A549 (cell line): ENCODE data around the gene SCO2. TPM values are rescaled to one million over a fixed set of nuclear protein-coding genes. Genes with fewer than 3 reads are reported as not detected.
"Not testable (repeated sequence)": the region's sequence is repeated elsewhere in the genome, so short reads cannot be mapped to it uniquely, and the experiment has no call there.

ENCODE experiments used
- ATAC-seq, 2 experiments: fragments of 200-7000 bp in 1 of 2; fragments of >200 bp in 1 of 2; cut with Nextera tagmentation in 1 of 2; cut with Tn5 transposase in 1 of 2; 3 replicates each; pipeline versions ENCODE4 v1.8.0 to v1.9.1; 2018 to 2020; ENCODE audit warnings: mild to moderate bottlenecking in 1 of 2, moderate library complexity in 1 of 2
- CTCF ChIA-PET: fragments of 300-600 bp; sonication (Branson Sonifier 250); formaldehyde crosslinking; extraction: SDS; loops from one replicate; lab custom pipeline; 2021; ENCODE audit warnings: antibody characterized with exemption, inconsistent platforms; lab: Yijun Ruan, JAX
- POLR2A ChIA-PET: fragments of 350-600 bp; formaldehyde crosslinking; extraction: SDS; loops from one replicate; lab custom pipeline; 2021; ENCODE audit warnings: antibody characterized with exemption, inconsistent platforms; lab: Yijun Ruan, JAX
- DNase-seq, 2 experiments: peaks; one replicate each; pipeline versions ENCODE4 v3.0.0 to v3.0.0-alpha.2; 2011 to 2016; ENCODE audit warnings: low read depth in 1 of 2, low spot score in 1 of 2
- FAIRE-seq: peaks from 2 replicates; lab custom pipeline; 2011; peaks lifted over from hg19 to GRCh38; lab: Jason Lieb, UNC
- H3K27ac ChIP-seq, 2 experiments: fragments of >200 bp; sonication (Bioruptor Twin); formaldehyde crosslinking; 3 replicates each; pipeline ENCODE4 v1.5.1; 2016 to 2017
- H3K4me1 ChIP-seq: fragments of >200 bp; sonication (Bioruptor Twin); formaldehyde crosslinking; 3 replicates; pipeline ENCODE4 v1.6.1; 2016
- H3K4me2 ChIP-seq: fragments of >200 bp; sonication (Bioruptor Twin); formaldehyde crosslinking; 3 replicates; pipeline ENCODE4 v1.6.1; 2016
- H3K4me3 ChIP-seq: fragments of >200 bp; sonication (Bioruptor Twin); formaldehyde crosslinking; 3 replicates; pipeline ENCODE4 v1.5.1; 2016
- H3K9me3 ChIP-seq: fragments of >200 bp; sonication (Bioruptor Twin); formaldehyde crosslinking; 3 replicates; pipeline ENCODE4 v1.6.1; 2016
- FOSB ChIP-seq: fragments of 250-450 bp; sonication (Bioruptor Pico); IDR thresholded peaks from 2 replicates; pipeline ENCODE4 v1.5.0; 2020; ENCODE audit warnings: mild to moderate bottlenecking, moderate library complexity
- KDM1A ChIP-seq: fragments of 200-600 bp; sonication (generic); IDR thresholded peaks from 2 replicates; pipeline ENCODE4 v1.6.1; 2016; ENCODE audit warnings: low read depth, mild to moderate bottlenecking
- KDM5A ChIP-seq: fragments of 200-600 bp; sonication (generic); IDR thresholded peaks from 2 replicates; pipeline ENCODE4 v1.6.1; 2016; ENCODE audit warnings: antibody characterized with exemption, mild to moderate bottlenecking
- MAFK ChIP-seq: fragments of 450-650 bp; IDR thresholded peaks from 2 replicates; pipeline ENCODE4 v1.6.1; 2014; ENCODE audit not compliant: partially characterized antibody
- PHF8 ChIP-seq: fragments of 200-600 bp; sonication (generic); IDR thresholded peaks from 2 replicates; pipeline ENCODE4 v1.6.1; 2016; ENCODE audit warnings: low read depth, mild to moderate bottlenecking, antibody characterized with exemption, moderate library complexity, borderline replicate concordance
- RAD21 ChIP-seq, 2 experiments: fragments of >200 bp in 1 of 2; sonication (Bioruptor Twin) in 1 of 2; formaldehyde crosslinking in 1 of 2; IDR thresholded peaks in 1 of 2; conservative IDR thresholded peaks in 1 of 2; 2 replicates in 1 of 2; 3 replicates in 1 of 2; pipeline ENCODE4 v1.6.1; 2012 to 2018; ENCODE audit warnings: inconsistent platforms in 1 of 2
- TFCP2L1 ChIP-seq: fragments of 250-450 bp; sonication (Bioruptor Pico); IDR thresholded peaks from 2 replicates; pipeline ENCODE4 v1.5.0; 2021; ENCODE audit warnings: mild to moderate bottlenecking
- ZC3H11A ChIP-seq: fragments of 450-650 bp; IDR thresholded peaks from 2 replicates; pipeline ENCODE4 v1.6.1; 2014; ENCODE audit warnings: antibody characterized with exemption, mild to moderate bottlenecking
- WGBS: methylation state at CpG from one replicate; pipeline ENCODE4 v1.1.6; 2017; ENCODE audit errors: missing lambda C conversion rate; 5-methylcytosine and 5-hydroxymethylcytosine counted together
- polyA plus RNA-seq, 4 experiments: library from polyadenylated mRNA; depleted of rRNA in 3 of 4; stranded (reverse); fragments of >200 nt; fragmentation: RNase III in 1 of 4; extraction: RNeasy Plus Mini Kit Qiagen cat#74134 plus additional on column Dnase treatment in 1 of 4; gene quantifications; 2 replicates in 3 of 4; 3 replicates in 1 of 4; pipeline ENCODE4 v1.2.3, GENCODE V29; 2011 to 2017
- TF ChIP-seq, protein P1 (sequence below): fragments of >200 bp; sonication (Bioruptor Twin); formaldehyde crosslinking; IDR thresholded peaks from 3 replicates; pipeline ENCODE4 v1.6.1; 2016
- TF ChIP-seq, protein P2 (sequence below): IDR thresholded peaks from 2 replicates; pipeline ENCODE4 v1.6.1; 2012; ENCODE audit warnings: low read depth, borderline replicate concordance
- TF ChIP-seq, protein P3 (sequence below): fragments of 450-650 bp; IDR thresholded peaks from 2 replicates; pipeline ENCODE4 v1.6.1; 2014; ENCODE audit warnings: antibody characterized with exemption

Gene SCO2
- polyA plus RNA-seq, 2 of the 4 experiments (the other 2 are of a cell fraction) = 0.37 to 1.7 TPM

DNA sequence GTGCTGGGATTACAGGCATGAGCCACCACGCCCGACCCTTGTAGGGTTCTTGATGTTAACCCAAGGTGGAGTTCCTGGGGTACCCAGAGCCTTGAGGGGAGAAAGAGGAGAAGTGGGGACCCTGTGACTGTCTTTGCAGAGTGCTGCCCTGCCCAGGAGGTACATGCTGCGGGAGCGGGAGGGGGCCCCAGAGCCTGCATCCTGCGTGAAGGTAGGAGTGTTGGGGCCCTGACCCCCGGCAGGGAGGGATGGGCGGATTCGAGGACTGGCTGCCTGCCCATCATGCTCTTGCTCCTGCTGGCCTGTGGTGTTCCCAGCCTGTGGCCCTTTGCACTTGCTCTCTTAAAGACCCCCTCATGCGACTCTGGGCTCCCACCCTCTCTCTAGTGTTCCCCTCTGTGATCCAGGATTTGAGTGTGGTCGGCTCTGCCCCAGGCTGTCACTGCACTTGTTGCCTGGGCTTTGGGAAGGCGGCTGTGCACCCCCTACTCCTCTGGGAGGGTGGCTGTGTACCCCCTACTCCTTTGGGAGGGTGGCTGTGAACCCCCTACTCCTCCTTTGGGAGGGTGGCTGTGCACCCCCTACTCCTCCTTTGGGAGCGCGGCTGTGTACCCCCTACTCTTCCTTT lies 4.5 kb downstream of the SCO2 start:
- FAIRE-seq (no peak), ATAC-seq (no peak)
- POLR2A ChIA-PET = no interaction called here
- Histone ChIP-seq H3K4me2 (no peak overlapping the region), H3K4me1 (0 out of 3 replicates have a peak, but pooled peaks cover 7% of the 10 kb centered on the region)
- 91% methylated on average over 7 of the region's 13 CpGs for WGBS
- TF ChIP-seq PHF8 (no peak), TFCP2L1 (no peak)
- TF ChIP-seq, all 56 proteins: peak for 0
- no peak for DNase-seq
- Histone ChIP-seq H3K9me3 (no peaks in the 10 kb centered on the region), H3K27ac (no peak overlapping the region), H3K4me3 (no peak overlapping the region)
- CTCF ChIA-PET = no interaction called here

DNA sequence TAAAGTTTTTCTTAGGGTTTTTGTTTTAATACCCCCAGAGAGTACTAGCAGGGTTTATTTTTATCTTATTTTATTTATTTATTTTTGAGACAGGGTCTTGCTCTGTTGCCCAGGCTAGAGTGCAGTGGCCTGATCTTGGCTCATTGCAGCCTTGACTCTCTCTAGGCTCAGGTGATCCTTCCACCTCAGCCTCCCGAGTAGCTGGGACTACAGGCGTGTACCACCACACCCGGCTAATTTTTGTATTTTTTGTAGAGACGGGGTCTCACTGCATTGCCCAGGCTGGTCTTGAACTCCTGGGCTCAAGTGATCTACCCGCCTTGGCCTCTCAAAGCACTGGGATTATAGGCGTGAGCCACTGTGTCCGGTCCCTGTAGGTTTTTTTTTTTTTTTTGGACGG lies 5.2 kb downstream of the SCO2 start:
- H3K4me1 ChIP-seq, H3K9me3 ChIP-seq, H3K27ac ChIP-seq, FAIRE-seq, CTCF ChIA-PET, POLR2A ChIA-PET, H3K4me3 ChIP-seq, H3K4me2 ChIP-seq, ATAC-seq, DNase-seq: not testable (repeated sequence)
- WGBS = 93% methylated on average over 7 of the region's 8 CpGs

DNA sequence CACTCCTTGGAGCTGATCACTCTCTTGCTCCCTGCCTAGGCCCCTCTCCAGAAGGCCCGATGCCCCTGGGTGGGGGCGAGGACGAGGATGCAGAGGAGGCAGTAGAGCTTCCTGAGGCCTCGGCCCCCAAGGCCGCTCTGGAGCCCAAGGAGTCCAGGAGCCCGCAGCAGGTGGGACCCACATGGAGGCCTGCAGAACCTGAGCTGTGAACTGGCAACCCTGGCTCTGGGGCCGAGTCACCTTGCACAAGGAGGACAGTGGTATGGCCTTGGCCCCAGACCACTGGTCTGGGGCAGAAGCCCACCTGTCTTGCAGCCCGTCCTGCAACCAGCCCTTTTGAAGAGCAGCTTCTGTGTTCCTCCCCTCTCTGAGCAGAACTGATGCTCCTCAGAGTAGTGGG lies 6.2 kb downstream of the SCO2 start:
- H3K4me3 ChIP-seq = no peak overlapping the region
- no peak overlapping the region for H3K4me2 ChIP-seq
- ChIA-PET POLR2A (no interaction called here), CTCF (interaction anchor here (1.1 to 1.5 kb wide), 4 partner anchors 10 to 102 kb away, joined by 3 to 6 read pairs (median 4); no protein-coding TSS in a partner anchor)
- no peak overlapping the region for H3K27ac ChIP-seq
- TF ChIP-seq ZC3H11A = no peak
- TF ChIP-seq, protein P1, sequence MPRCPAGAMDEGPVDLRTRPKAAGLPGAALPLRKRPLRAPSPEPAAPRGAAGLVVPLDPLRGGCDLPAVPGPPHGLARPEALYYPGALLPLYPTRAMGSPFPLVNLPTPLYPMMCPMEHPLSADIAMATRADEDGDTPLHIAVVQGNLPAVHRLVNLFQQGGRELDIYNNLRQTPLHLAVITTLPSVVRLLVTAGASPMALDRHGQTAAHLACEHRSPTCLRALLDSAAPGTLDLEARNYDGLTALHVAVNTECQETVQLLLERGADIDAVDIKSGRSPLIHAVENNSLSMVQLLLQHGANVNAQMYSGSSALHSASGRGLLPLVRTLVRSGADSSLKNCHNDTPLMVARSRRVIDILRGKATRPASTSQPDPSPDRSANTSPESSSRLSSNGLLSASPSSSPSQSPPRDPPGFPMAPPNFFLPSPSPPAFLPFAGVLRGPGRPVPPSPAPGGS = no peak
- WGBS = 87% methylated on average over 5 of the region's 8 CpGs
- DNase-seq (no peak), ATAC-seq (no peak), FAIRE-seq (no peak)
- H3K9me3 ChIP-seq = no peaks in the 10 kb centered on the region
- 0 out of 3 replicates have a peak, but pooled peaks cover 2% of the 10 kb centered on the region for H3K4me1 ChIP-seq

DNA sequence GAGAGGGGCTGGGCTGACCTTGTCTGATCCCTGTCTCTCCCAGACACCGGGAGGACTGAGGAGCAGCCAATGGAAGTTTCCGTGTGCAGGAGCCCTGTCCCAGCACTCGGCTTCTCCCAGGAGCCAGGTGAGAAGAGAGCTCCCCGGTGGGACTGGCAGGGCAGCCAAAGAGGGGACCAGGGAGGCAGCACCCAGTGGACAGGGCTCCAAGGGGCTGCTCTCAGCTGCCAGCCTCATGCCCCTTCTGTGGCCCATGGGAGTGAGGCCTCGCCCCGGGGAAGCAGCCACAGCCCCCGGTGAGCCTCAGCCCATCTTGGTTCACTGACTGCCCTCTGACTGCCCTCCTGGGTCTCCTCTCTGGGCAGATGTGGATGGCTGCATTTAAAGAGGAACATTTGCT lies 6.8 kb downstream of the SCO2 start:
- FAIRE-seq (no peak), ATAC-seq (no peak), DNase-seq (no peak)
- Histone ChIP-seq H3K9me3 (no peaks in the 10 kb centered on the region), H3K27ac (no peak overlapping the region), H3K4me3 (no peak overlapping the region), H3K4me1 (no peaks in the 10 kb centered on the region), H3K4me2 (no peak overlapping the region)
- ChIA-PET POLR2A (no interaction called here), CTCF (interaction anchor here (1.1 to 1.5 kb wide), 3 partner anchors 10 to 102 kb away, joined by 3 to 6 read pairs (median 4); no protein-coding TSS in a partner anchor)
- TF ChIP-seq RAD21 (conservative IDR thresholded peaks at IDR 0.05 in 1 of 2, IDR thresholded peaks at IDR 0.05 in 1 of 2) = no peak
- no peak for TF ChIP-seq MAFK
- TF ChIP-seq, protein P2, sequence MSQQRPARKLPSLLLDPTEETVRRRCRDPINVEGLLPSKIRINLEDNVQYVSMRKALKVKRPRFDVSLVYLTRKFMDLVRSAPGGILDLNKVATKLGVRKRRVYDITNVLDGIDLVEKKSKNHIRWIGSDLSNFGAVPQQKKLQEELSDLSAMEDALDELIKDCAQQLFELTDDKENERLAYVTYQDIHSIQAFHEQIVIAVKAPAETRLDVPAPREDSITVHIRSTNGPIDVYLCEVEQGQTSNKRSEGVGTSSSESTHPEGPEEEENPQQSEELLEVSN = no peak
- no peak for TF ChIP-seq KDM5A
- TF ChIP-seq, protein P3, sequence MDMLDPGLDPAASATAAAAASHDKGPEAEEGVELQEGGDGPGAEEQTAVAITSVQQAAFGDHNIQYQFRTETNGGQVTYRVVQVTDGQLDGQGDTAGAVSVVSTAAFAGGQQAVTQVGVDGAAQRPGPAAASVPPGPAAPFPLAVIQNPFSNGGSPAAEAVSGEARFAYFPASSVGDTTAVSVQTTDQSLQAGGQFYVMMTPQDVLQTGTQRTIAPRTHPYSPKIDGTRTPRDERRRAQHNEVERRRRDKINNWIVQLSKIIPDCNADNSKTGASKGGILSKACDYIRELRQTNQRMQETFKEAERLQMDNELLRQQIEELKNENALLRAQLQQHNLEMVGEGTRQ = no peak
- no peak for TF ChIP-seq KDM1A
- no peak for TF ChIP-seq FOSB (CRISPR knock-in tag)
- 93% methylated on average over 3 of the region's 7 CpGs for WGBS
